ENCODE results near the gene CAVIN4.

Gene CAVIN4

GRCh38 chr9:100591639-100592412, 13.9 kb downstream of the CAVIN4 start:
- DNase-seq: no peak

DNA sequence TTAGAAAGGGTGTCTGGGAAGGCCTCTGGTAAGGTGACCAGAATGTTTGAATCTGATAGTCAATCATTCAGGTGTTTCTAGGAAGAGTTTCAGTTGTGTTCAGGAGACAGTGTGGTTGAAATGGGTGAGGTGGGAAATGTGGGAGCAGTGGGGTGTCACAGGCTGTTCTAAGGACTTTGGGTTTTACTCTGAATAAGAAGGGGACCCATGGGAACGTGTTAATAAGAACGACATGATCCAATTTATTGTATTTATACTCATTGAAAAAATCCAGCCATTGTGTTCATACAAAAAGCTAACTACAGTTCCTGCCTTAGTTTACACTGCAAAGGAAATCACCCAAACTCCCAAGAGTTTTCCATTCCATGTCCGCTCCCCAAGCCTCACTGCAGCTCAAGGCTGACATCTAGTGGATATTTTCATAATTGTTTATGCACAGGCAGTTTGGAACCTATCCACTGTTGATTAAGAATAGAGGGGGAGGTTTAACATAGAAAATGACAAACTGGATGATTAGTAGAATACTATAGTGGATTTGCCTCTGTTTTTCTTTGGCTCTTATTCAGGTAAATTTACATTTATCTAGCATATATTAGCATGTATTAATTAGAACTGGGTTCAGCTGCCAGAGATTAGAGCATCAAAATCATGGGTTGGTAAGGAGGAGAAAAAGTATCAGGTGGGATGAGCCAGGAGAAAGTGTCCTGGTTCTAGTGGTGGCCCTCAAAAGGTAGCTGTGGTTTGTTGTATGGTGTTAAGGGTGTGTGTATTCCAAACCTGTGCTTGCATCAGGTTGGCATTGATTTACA, 17.7 kb downstream of the CAVIN4 start:
- DNase-seq: peak; percentile 59

DNA sequence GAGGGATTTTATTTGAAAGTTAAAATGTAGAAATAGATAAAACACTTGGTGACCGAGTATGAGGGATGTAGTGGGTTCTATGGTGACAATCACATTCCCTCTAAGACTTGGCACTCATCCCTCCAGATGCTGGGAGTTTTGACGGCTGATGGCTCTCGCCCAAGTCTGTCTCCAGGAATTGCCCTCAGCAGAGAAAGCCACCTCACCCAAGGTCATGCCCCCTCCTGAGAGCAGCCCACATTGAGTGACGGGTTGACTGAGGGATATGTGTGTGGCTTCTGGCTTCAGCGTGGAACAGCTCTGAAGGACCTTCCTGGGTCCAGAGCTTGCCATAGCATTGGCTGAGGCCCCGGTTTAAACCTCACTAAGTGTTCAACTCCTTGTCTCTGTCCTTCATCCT, 19.4 kb downstream of the CAVIN4 start:
- no peak for DNase-seq

GRCh38 chr9:100598641-100599145, 20.8 kb downstream of the CAVIN4 start:
- peak; percentile 95 for DNase-seq

GRCh38 chr9:100600521-100601079, 22.7 kb downstream of the CAVIN4 start:
- DNase-seq: peak; percentile 5

GRCh38 chr9:100601216-100601615, 23.3 kb downstream of the CAVIN4 start:
- DNase-seq: peak; percentile 81

- DNase-seq: peak; percentile 84
Observed at GRCh38 chr9:100602342-100602801, 24.5 kb downstream of the CAVIN4 start.

DNA sequence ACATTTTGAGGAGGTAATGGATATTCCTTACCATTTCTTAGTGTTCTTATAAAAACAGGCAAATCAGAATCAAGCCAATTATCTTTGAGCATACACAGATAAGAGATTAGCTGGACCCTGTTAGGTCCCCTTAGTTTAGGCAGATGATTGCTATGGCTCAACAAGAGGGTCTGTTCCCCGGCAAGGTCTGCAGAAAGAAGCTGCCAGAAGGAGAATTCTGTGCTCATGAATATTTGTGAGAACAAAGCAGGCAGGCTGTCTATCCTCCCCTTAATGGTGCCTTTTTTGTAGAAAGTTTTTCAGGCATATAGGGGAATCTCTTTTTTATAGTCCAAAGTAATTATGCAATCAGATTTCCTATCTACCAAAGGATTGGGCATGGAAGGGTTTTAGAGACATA, 27.5 kb downstream of the CAVIN4 start:
- no peak for DNase-seq

DNA sequence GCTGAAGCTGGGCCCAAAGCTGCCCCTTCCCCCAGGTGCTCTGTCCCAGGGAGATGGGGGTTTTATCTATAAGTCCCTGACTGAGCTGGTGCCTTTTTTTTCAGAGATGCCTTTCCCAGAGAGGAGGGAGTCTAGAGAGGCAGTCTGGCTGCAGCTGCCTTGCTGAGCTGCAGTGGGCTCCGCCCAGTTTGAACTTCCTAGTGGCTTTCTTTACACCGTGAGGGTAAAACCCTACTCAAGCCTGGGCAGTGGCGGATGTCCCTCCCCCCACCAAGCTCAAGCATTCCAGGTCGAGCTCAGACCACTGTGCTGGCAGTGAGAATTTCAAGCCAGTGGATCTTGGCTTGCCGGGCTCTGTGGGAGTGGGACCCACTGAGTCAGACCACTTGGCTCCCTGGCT, 41.3 kb downstream of the CAVIN4 start:
- DNase-seq: no peak

GRCh38 chr9:100619665-100620064, 41.8 kb downstream of the CAVIN4 start:
- no peak for DNase-seq

- no peak for DNase-seq
Observed at GRCh38 chr9:100623969-100624368, 46.1 kb downstream of the CAVIN4 start.

DNA sequence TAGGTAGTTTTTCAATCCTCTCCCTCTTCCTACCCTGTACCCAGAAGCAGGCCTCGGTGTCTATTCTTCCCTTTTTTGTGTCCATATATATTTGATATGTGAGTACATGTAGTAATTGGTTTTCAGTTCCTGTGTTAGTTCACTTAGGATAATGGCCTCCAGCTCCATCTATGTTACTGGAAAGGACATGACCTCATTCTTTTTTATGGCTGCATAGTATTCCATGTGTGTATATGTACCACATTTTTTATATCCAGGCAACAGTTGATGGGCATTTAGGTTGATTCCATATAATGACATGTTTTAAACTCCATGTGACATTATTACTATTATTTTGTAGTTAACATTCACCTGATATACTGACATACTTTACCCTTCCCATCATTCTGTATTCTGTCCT, 49.1 kb downstream of the CAVIN4 start:
- no peak for DNase-seq

GRCh38 chr9:100637787-100638186, 59.9 kb downstream of the CAVIN4 start:
- peak; percentile 42 for DNase-seq

Measured in DMS53 (cell line).